Endometrium (tissue), 2 donors: ENCODE data around the gene TUBGCP6.

Experiments
- FAIRE-seq: peaks from 2 replicates; lab custom pipeline; 2012; peaks lifted over from hg19 to GRCh38; lab: Jason Lieb, UNC
- donor health status: control.
- donor health status: control.

Gene TUBGCP6

GRCh38 chr22:50250555-50251476, 6.0 kb upstream of the TUBGCP6 start, which contains the start of gene HDAC10:
Gene HDAC10, minus strand, starts transcription at chr22:50251265. Its CDS starts 233 bp downstream, at chr22:50251032.
- FAIRE-seq: no peak

DNA sequence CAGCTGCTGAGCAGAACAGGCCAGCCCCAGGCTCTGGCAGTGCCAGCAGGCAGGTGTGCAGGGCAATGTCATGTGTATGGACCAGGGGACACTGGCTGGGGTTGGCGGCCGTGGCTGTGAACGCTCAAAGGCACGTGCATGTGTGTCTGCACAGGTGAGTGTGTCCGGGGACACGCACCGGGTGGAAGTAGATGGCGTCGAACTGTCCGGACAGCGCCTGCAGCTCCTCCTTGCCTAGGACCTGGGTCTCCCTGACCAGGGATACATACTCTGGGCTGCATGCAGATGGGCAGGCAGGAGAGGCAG, 5.4 kb upstream of the TUBGCP6 start:
- FAIRE-seq: no peak

DNA sequence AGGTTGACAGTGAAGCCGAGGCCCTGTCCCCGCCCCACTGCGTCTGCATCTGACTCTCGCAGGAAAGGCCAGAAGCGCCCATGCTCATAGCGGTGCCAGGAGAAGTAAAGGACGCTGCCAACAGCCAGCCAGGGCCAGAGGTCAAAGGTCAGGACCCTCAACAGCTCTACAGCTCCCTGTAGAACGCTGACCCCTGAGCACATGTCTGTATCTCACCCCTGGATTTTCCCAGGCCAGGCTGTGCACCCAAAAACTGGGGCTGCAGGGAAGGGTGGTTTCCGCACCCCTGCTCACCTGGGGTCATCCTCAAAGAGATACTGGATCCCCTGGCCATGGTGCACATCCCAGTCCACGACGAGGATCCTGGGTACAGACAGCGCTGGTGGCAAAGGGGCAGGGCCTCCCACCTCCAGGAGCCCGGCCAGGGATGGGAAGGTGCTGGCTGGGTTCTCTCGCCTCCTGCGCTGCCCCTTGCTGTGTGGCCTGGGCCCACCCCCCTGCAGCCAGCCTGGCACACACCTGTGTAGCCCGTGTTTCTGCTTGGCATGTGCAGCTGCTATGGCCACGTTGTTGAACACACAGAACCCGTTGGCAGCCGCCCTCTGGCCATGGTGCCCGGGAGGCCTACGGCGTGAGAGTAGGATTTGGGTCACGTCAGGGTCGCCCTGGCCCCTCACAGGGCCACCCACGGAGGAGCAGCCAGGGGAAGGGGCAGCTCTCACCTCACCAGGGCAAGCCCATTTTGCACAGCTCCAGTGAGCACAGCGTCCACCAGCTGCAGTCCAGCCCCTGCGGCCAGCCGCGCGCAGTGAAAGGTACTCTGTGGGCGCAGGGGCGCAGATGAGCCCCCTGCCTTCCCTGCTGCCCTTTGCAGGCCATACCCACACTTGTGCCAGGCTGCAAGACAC, 4.8 kb upstream of the TUBGCP6 start:
- no peak for FAIRE-seq

DNA sequence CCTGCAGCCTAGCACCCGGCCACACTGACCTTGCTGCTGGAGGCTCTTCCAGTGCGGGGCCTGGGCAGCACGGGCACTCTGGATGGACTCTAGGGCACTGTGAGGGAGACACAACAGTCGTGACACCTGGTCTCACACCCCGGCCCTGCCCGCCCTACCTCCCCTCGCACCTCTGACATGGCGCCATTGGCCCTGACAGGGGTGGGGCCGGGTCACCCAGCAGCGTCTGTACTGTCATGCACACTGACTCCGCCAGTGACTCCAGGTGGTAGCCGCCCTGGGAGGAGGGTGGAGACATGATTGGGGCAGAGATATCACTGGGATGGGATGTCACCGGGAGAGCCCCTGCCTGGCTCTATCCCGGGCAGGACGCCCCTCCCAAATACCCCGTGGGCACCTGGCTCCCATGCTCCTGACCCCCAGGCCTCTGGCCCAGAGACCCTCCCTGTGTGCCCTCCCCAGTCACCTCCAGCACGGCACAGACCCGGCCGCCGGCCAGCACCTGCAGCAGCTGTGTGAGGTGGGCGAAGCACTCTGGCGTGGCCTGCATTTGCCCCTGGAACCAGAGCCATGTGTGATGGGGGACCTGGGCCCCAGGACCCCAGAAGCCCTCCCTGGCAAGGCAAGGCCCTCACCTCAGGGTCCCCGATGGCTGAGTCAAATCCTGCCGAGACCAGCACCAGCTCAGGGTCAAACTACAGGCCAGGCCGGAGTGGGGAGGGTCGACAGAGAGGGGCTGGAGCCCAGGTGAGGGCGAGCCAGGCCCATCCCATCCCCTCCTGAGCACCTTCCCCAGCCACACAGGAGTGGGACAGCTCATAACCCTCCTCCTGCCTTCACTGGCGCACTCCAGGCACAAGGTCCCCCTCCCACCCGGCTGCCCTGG, 3.6 kb upstream of the TUBGCP6 start:
- no peak for FAIRE-seq

GRCh38 chr22:50247748-50248147, 2.9 kb upstream of the TUBGCP6 start:
- no peak for FAIRE-seq

DNA sequence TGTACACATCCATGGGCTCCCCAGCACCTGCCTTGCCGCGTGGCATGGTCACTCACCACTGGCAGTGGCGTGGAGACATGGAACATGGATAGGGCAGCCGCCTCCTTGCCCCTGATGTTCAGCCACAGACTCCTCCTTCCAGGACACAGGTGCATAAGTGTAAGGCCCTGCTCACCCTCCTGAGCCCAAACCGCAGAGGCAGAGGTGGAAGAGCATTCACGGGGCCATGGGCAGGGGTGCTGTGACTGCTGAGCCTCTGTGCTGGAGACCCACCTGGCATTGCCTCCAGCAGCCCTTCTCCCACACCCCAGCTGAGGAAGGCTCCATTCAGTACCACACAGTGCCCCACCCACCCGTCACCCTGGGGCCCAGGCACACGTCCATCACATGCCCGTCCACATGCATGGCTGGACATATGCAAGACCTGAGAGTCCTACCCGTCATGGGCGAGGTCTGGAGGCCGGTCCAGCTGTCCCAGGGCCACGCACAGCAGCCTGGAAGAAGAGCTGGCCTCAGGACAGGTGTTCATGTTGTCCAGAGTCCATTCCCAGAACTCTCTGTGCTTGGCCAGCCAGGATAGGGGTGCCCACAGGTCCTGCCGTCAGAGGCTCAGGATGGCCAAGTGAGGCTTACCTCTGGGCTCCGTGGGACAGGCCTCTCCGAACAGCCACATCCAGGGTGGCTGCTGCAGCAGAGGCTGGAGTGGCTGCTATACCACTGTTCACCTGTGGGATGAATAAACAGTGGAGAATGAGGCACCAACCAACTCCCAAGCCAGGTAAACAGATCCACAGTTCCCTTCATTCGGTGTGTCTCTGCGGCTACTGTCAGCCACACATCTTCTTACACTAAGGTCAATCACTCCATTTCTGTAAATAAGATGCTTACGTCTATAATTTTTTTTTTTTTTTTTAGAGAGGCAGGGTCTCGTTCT, 1.7 kb upstream of the TUBGCP6 start:
- FAIRE-seq: no peak

DNA sequence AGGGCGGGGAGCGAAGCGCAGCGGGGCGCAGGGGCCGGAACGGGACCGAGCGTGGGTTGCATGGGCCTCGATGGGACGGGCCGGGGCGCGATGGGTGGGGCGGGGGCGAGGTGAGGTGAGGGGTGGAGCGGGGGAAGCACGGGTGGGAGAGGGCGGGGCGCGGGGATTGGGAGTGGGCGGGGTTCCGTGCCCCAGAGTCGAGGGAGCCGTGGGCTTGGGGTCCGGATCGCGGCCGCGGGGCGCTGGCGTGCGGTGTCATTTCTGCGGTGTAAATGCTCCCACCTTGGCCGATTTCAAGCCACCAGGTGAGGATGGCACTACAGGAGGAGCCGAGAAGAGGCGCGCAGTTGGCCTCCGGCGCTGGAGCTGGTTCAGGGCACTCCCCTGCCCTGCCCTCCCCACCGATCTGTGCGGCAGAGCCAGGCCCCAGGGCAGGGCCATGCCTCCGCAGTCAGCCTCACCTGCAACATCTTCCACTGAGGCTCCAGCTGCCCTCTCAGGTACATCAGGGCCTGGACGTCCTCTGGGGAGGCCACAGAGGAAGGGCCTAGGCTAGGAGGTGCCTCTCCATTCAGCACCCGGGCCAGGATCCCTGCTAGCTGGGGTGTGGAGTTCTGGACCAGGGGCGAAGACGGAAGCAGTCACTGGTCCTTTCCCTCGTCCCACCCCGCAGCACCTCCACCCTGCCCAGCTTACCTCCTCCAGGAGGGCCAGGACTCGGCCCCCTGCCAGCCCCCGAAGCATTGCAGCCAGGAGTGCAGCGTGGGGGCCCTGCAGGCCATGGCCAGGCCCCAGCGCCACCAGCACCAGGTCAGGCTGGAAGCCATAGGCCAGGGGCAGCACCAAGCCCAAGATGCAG, 620 bp upstream of the TUBGCP6 start:
- no peak for FAIRE-seq

- FAIRE-seq: no peak
These were observed 971 bp downstream of the TUBGCP6 start for GRCh38 chr22:50243685-50244419.

- no peak for FAIRE-seq
These were observed 2.3 kb downstream of the TUBGCP6 start for GRCh38 chr22:50242406-50242949.

DNA sequence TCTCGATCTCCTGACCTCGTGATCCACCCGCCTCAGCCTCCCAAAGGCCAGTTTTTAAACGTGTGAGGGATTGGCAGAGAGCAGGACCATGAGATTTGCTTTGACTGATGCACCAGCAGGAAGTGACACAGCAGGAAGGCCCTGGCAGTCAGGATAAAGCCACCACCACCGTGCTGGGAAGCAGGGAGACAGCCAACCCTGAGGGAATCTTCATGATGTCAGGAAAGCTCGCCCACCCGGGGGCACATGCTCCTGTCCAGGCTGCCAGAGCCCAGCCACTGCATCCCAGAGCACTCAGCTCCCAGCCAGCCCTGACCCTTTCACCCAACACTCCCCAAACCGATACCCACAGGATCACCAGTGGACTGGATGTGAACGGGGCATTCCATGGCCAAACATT, 6.1 kb downstream of the TUBGCP6 start:
- no peak for FAIRE-seq

- no peak for FAIRE-seq
These were observed 8.0 kb downstream of the TUBGCP6 start for GRCh38 chr22:50236731-50237409.

- FAIRE-seq: no peak
These were observed 11.6 kb downstream of the TUBGCP6 start for GRCh38 chr22:50233223-50233622.

DNA sequence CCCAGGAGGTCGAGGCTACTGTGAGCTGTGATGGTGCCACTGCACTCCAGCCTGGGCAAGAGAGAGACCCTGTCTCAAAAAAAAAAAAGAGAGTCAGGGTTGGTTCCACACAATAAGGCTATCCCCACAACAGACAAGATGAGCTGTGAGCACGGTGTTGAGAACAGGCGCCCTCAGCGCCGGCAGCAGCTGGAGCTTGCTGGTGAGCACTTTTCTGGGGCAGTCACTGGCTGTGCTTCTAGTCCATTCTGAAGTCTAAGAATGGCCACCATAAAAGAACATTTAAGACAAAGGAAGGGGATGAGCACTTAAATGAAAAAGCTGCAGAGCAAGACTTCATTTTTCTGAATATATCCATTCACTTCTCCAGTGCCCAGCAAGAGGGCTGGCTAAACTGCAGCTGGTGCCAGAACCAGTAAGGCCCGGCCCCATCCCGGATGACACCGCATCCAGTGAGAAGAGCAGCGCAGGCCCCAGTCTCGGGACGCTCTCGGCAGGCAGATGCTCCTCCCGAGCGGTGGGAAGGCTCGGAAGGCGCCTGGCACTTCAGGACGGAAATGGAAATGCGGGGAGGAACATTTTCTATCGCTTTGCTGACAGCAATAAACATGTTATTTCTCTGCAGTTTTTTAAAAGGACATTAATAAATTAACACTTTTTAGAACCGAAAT, 12.2 kb downstream of the TUBGCP6 start:
- no peak for FAIRE-seq

GRCh38 chr22:50229370-50229769, 15.5 kb downstream of the TUBGCP6 start:
- no peak for FAIRE-seq

DNA sequence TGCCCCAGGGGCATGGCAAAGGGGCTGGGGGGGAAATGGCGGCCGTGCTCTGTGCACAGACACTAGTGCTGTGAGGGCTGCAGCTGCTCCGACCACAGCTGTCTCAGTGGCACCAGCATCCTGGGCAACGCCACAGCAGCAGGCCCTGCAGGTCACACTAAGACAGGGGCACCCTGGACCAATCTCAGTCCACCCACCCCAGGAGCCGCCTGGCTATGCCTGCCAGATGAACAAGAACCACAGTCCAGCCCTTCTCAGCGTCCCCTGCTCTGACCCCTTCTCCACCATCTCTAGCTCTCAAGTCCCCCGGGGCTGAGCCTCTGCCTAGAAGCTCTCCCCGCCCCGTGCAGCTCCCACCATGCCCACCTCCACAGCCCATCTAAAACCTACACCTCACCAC, 16.5 kb downstream of the TUBGCP6 start:
- FAIRE-seq: no peak

- FAIRE-seq: no peak
These were observed 17.1 kb downstream of the TUBGCP6 start for GRCh38 chr22:50227579-50228215.

DNA sequence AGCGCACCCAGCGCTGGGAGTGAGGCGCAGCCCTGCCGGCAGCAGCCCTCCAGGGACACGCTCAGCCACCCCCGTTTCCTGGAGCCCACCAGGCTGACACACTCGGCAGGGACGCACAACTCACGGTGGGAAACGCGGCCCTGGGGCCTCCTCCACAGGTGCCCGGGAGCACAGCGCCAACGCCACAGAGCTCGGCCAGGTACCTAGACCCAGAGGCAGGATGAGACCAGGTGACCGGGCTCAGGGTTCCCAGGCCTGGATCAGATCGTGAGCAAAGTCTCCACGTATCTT, 18.0 kb downstream of the TUBGCP6 start:
- no peak for FAIRE-seq
